D721Med (cell line): Measurements from ENCODE around the gene GMPPB.

Experiments
- DNase-seq: peaks from one replicate; pipeline ENCODE4 v3.0.0; 2011; ENCODE audit warnings: low spot score; ENCODE audit not compliant: insufficient read length
- FAIRE-seq: peaks from 2 replicates; lab custom pipeline; 2011; peaks lifted over from hg19 to GRCh38; lab: Jason Lieb, UNC
- TF ChIP-seq, protein P1 (sequence below): IDR thresholded peaks from 2 replicates; pipeline ENCODE4 v1.5.1; 2012; ENCODE audit warnings: mild to moderate bottlenecking, control low read depth; ENCODE audit not compliant: insufficient read depth; ENCODE audit errors: missing control alignments

Gene GMPPB

DNA sequence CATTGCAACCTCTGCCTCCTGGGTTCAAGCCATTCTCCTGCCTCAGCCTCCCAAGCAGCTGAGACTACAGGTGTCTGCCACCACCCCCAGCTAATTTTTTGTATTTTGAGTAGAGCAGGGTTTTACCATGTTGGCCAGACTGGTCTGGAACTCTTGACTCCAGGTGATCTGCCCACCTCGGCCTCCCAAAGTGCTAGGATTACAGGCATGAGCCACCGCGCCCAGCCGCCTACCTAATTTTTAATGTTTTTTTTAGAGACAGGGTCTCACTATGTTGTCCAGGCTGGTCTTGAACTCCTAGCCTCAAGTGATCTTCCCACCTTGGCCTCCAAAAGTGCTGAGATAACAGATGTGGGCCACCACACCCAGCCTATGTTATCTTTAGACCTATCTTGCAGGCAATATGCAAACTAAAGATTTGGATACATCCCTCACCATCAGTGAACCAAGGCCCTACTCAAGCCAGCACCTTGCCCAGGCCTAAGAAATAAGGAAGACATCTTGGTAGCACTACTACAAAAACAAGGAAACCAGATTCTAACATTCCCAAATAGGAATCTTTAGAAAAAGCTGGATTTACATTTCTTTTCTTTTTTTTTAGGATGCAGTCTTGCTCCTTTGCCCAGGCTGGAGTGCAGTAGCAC, 6.3 kb upstream of the GMPPB start:
- TF ChIP-seq, protein P1, sequence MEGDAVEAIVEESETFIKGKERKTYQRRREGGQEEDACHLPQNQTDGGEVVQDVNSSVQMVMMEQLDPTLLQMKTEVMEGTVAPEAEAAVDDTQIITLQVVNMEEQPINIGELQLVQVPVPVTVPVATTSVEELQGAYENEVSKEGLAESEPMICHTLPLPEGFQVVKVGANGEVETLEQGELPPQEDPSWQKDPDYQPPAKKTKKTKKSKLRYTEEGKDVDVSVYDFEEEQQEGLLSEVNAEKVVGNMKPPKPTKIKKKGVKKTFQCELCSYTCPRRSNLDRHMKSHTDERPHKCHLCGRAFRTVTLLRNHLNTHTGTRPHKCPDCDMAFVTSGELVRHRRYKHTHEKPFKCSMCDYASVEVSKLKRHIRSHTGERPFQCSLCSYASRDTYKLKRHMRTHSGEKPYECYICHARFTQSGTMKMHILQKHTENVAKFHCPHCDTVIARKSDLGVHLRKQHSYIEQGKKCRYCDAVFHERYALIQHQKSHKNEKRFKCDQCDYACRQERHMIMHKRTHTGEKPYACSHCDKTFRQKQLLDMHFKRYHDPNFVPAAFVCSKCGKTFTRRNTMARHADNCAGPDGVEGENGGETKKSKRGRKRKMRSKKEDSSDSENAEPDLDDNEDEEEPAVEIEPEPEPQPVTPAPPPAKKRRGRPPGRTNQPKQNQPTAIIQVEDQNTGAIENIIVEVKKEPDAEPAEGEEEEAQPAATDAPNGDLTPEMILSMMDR, result no peak
- FAIRE-seq (no peak), DNase-seq (no peak)

DNA sequence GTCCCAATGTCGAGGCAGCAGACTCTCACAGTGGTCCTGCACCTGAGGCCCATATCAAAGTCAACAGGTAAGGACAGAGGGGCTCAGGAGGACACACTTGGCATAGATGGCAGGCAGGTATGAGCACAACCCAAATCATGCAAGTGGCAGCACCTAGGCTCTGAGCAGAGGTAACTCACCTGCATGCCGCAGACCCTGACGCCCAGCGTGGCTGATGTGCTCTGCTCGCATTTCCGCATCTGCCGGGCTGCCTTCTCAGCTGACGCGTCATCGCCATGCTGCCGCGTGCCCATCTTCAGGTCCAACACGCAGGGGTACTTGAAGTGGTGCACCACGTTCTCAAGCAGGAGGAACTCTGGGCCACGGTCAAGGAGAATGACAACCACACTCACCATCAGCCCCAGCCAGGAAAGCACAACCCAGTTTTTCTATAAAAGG, 4.2 kb upstream of the GMPPB start:
- TF ChIP-seq, protein P1, result no peak
- FAIRE-seq (no peak), DNase-seq (no peak)

DNA sequence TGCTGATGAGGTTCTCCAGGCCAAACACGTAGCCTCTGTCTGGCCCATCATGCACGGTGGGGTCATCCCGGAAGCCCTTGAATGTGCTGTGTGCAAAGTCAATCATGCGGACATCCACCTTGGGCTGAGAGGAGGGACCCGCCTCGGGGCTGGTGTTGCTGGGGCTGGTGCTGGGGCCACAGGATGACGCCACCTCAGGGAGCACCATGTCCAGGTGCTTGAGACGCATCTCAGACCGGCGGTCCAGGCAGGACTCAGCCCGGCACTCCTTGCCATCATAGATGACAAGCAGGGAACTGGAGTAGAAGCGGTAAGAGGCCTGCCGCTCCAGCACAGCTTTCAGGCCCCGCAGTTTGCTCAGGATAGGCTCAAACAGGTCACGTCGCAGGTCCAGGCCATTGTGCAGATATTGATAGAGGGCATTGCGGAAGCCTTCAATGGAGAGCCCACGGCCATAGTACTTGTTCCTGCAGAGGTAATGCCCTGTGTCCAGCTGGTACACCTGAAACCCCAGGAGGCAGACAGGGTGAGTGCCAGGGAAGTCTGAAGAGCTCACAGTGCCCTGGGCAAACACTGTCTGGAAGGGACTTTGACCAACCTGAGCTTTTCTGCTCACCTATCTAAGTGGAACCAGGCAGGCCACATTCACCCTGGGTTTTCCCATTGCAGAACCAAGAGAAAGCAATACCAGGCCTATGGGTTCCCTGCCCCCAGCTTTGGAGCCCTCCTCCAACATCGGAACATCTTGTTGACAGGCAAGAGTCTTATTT, 3.6 kb upstream of the GMPPB start:
- TF ChIP-seq, protein P1, result no peak
- DNase-seq (no peak), FAIRE-seq (no peak)

DNA sequence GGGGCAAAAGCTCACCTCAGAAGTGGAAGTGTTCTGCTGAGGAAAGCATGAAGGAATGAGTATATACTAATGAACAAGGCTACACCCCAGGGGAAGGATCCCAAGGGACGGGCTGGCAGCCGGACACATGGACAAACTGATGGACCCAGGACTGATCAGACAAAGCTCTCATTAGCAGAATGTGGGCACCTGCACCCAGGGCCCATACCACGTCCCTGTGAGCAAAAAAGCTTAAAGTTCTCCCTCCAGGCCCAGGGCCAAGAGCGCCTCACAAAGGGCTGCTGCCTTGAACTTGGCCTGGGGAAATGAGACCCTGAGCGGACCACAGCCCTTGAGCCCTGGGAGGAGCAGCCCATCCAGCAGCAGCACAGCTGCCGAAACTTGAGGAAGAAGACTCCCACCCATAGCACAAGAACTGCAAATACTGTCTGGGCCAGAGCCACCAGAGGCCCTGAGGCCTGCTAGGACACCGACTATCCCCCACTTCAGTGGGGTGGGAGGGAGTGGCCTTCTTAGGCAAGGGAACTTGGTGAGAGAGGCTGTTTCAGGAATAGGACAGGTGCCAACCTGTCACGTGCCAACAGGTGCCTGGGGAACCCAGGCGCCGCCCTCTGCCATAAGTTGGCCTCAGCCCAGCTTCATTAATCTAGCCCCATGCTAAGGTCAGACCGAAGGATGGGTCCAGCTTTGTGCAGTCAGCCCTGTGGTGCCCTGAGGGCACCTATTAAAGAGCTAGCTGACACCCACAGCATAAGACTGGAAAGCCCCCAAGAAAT, 2.3 kb upstream of the GMPPB start:
- no peak for DNase-seq
- no peak for FAIRE-seq
- TF ChIP-seq, protein P1, result no peak

DNA sequence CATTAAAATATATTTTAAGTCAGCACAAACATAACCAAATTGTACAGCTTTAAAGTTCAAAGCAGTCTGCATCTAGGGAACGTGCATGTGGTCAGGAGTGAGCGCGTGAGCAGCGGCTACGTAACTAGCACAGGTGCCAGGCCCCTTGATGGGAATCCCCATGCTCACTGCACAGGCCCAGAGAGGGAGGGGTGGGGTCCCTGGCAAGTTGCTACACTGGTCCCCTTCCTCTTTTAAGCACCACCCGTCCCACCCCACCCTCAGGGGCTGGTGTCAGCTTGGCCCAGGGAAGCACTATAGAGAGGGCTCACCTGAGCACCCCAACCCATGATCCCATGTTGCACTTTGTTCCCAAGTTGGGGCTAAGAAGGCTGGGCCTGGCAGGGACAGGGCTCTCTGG, 835 bp upstream of the GMPPB start:
- FAIRE-seq, result no peak
- DNase-seq, result no peak

DNA sequence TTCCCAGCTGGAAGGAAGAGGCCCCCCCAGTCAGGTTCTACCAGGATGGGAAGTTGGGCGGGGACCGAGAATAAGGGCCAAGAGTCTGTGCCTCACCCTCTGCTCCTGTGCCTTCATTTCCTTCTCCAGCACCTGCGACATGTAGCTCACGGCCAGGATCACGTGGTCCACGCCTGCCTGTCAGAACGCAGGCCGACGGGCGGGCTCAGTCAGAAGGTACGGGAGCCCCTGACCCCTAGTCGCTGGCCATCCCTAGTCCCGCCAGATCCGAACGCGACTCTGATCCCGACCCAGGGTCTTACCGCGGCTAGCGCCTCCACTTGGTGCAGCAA, 489 bp downstream of the GMPPB start:
- no peak for DNase-seq
- TF ChIP-seq, protein P1, result no peak
- no peak for FAIRE-seq

More for the DNA sequence above, 835 bp upstream of the GMPPB start:
- TF ChIP-seq, protein P1, result no peak
